Stimulated activated CD4-positive, alpha-beta T cell treated with anti-CD3 and anti-CD28 coated beads, Interleukin-2, amount 100 ng/mL, for 24 hours (primary cell): ENCODE measurements around the gene MGLL.
A peak's percentile ranks its signal among the peaks of the same experiment; 100 is the strongest.

Source experiments
- DNase-seq, 2 donors: peaks; one replicate each; pipeline ENCODE4 v3.0.0-alpha.2; 2020

The MGLL gene

GRCh38 chr3:127834771-127835170 is 12.5 kb upstream of the MGLL start:
- no peak for DNase-seq

- DNase-seq, result no peak
These were observed 11.1 kb upstream of the MGLL start for GRCh38 chr3:127833281-127834032.

GRCh38 chr3:127831723-127832172 is 9.4 kb upstream of the MGLL start:
- peak in 1 of 2 donors; percentile 38 for DNase-seq

- no peak for DNase-seq
These were observed 7.2 kb upstream of the MGLL start for GRCh38 chr3:127829537-127829936.

- DNase-seq, result no peak
These were observed 5.5 kb upstream of the MGLL start for GRCh38 chr3:127827808-127828207.

GRCh38 chr3:127825756-127826155 is 3.4 kb upstream of the MGLL start:
- no peak for DNase-seq

GRCh38 chr3:127824151-127824825 is 2.0 kb upstream of the MGLL start:
- DNase-seq, result no peak

GRCh38 chr3:127823426-127823857 is 1.1 kb upstream of the MGLL start:
- DNase-seq, result no peak

GRCh38 chr3:127822682-127823425 is 539 bp upstream of the MGLL start:
- DNase-seq, result peak in 1 of 2 donors; percentile 16

- peak in 1 of 2 donors; percentile 10 for DNase-seq
These were observed 921 bp downstream of the MGLL start for GRCh38 chr3:127821394-127821793.

- DNase-seq, result no peak
These were observed 1.4 kb downstream of the MGLL start for GRCh38 chr3:127820826-127821313.

- no peak for DNase-seq
These were observed 2.0 kb downstream of the MGLL start for GRCh38 chr3:127820221-127820825.

- no peak for DNase-seq
These were observed 2.7 kb downstream of the MGLL start for GRCh38 chr3:127819656-127820055.

GRCh38 chr3:127819086-127819485 is 3.2 kb downstream of the MGLL start:
- no peak for DNase-seq

- no peak for DNase-seq
These were observed 4.9 kb downstream of the MGLL start for GRCh38 chr3:127817406-127817841.

GRCh38 chr3:127816783-127817405 is 5.4 kb downstream of the MGLL start:
- DNase-seq, result no peak

GRCh38 chr3:127815641-127816605 is 6.4 kb downstream of the MGLL start:
- no peak for DNase-seq

- no peak for DNase-seq
These were observed 7.3 kb downstream of the MGLL start for GRCh38 chr3:127815001-127815400.

GRCh38 chr3:127814325-127814781 is 8.0 kb downstream of the MGLL start:
- no peak for DNase-seq

GRCh38 chr3:127812151-127812550 is 10.2 kb downstream of the MGLL start:
- DNase-seq, result no peak

- no peak for DNase-seq
These were observed 10.6 kb downstream of the MGLL start for GRCh38 chr3:127811717-127812116.
